HG03571 (cell line): ENCODE measurements around the gene MYLIP.

Source experiments
- ATAC-seq: cut with Tn5 transposase; IDR thresholded peaks from one replicate; pipeline ENCODE4 v1.9.1; 2021; ENCODE audit not compliant: unreplicated experiment

The MYLIP gene

GRCh38 chr6:16106991-16107787 is 21.7 kb upstream of the MYLIP start:
- ATAC-seq: no peak

DNA sequence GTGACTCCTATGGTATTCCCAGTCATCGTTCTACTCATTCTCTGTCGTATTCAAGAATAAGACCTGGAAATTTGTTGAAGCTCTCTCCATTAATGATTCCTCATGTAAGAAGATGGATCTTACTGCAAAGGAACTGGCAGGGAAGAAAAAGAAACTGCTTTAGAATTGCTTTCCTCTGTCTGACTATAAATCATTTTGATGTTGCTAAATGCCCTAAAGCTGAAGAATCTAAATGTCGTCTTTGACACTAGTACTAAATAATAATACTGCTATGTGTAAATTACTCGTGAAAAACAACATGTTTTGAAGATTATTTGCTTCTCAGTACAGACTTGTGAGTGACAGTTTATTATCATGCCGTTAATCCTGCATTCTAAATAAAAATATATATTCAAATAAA is 20.5 kb upstream of the MYLIP start:
- ATAC-seq: no peak

DNA sequence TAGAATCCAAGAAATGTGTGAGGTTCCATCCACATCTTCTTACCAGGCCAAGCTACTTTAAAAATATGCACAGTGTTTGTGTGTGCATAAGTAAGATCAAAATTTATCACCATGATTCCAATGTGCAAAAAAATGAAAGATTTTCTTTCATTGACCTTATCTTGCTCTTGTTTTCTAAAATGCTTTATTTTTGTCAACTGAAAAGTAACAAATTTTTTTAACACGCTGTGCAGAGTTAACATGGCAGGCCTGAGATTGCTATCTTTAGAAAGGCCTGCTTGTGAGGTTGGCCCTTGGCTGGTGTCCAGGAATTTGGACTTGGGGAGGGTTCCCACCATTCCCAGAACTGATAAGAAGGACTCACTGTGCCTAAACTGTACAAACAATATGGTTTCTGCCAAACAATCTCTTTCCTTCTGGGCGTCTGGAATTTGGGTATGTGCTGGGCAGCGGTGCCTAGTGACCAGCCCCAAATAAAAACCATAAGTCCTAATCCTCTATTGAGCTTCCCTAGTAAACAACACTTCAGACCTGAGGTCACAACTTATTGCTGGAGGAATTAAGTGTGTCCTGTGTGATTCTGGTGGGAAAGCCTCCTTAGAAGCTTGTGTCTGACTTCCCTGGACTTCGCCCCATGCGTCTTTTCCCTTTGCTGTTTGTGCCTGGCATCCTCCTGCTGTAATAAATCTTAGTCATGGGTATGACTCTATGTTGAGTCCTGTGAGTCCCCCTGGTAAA is 19.8 kb upstream of the MYLIP start:
- no peak for ATAC-seq

GRCh38 chr6:16109659-16110305 is 19.1 kb upstream of the MYLIP start:
- ATAC-seq: no peak

- no peak for ATAC-seq
Observed at GRCh38 chr6:16118825-16119224, 10.1 kb upstream of the MYLIP start.

- no peak for ATAC-seq
Observed at GRCh38 chr6:16121339-16121738, 7.5 kb upstream of the MYLIP start.

GRCh38 chr6:16122197-16122596 is 6.7 kb upstream of the MYLIP start:
- ATAC-seq: no peak

- no peak for ATAC-seq
Observed at GRCh38 chr6:16124198-16125180, 4.4 kb upstream of the MYLIP start.

GRCh38 chr6:16126056-16126455 is 2.8 kb upstream of the MYLIP start:
- ATAC-seq: no peak

GRCh38 chr6:16126861-16127260 is 2.0 kb upstream of the MYLIP start:
- ATAC-seq: no peak

- no peak for ATAC-seq
Observed at GRCh38 chr6:16127471-16127870, 1.4 kb upstream of the MYLIP start.

GRCh38 chr6:16129623-16130401 is 926 bp downstream of the MYLIP start:
- ATAC-seq: no peak

DNA sequence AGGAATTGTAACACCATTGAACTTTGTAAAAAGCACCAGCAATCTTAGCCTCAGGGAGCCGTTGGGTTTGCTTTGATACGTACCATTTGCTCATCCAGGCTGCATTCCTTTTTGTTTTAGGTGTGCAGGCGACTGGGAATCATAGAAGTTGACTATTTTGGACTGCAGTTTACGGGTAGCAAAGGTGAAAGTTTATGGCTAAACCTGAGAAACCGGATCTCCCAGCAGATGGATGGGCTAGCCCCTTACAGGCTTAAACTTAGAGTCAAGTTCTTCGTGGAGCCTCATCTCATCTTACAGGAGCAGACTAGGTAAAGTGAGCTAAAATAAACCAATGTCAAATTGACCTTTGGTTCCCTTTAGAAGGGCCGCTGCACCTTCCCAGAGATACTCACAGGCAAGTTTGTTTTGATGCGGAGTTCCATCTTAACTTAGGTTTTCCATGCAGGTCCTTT is 1.6 kb downstream of the MYLIP start:
- ATAC-seq: no peak

GRCh38 chr6:16130932-16131387 is 2.1 kb downstream of the MYLIP start:
- ATAC-seq: peak; percentile 67

DNA sequence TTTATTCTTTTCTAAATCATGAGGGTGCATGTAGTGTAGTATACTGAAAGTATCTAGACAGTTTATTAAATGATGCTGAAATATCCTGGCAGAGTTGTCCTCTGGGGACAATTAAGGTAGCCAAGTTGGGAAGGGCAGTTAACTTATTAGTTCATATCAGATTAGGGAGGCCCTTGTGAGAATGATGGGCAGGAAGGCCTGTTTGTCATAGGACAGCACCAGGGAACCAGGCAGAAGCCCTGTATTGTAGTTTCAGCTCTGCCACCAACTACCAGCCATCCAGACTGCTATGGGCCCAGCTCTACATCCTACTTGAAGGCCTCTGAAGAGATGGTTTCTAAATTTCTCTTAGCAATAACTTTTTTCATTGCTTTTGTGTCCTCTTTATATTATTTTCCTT is 4.0 kb downstream of the MYLIP start:
- ATAC-seq: no peak

DNA sequence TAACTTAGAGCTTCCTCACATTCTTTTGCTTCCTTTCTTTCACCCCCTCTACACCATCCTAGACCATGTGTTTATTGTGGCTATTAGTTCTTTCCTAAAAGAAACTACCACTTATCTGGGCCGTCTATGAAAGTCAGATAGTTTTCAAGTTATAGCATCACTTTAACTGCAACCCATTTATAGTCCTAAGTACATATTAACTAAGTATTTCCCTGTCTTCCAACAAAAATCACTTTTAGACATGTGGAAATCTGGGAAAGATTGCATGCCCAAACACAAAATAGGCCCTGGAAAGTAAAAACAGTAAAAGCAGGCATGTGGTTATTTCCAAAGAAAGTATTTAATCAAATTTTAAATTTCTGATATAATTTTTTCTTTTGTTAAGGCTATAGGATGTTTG is 5.5 kb downstream of the MYLIP start:
- ATAC-seq: no peak

- no peak for ATAC-seq
Observed at GRCh38 chr6:16135066-16135465, 6.2 kb downstream of the MYLIP start.

- ATAC-seq: no peak
Observed at GRCh38 chr6:16136091-16136490, 7.2 kb downstream of the MYLIP start.

DNA sequence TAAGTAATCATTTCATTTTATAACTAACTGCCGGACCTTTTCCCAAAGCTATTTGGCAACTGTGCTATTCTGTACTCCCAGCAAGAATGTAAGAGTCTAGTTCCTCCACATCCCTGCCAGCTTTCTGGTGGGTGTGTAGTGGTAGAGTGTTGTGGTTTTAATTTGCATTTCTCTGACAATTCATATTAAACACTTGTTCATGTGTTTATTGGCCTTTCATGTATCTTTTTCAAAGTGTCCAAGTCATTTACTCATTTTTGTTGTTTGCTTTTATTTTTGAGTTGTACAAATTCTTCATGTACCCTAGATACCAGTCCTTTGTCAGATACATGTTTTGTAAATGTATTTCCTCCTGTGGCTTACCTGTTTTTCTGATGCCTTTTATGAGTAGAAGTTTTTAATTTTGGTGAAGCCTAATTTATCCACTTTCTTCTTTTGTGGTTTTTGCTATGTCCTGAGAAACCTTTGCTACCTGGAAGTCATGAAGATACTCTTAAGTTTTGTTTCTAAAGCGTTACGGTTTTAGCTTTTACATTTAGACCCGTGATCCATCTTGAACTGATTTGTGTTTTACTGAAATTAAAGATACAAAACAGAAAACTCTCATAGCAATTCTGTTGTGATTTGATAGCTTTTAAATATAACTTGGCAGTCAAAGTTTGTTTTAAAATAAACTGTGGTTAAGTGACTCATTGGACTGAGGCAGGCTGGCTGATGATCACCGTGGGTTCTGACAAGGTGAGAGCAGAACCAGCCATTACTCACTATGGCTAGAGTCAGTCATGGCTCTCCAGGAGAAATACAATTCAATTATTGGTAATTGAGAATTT is 8.0 kb downstream of the MYLIP start:
- no peak for ATAC-seq
